ENCODE measurements around the gene CLEC14A. TPM values are rescaled to one million over a fixed set of nuclear protein-coding genes. Genes with fewer than 3 reads are reported as not detected.
A peak's percentile ranks its signal among the peaks of the same experiment; 100 is the strongest.

The CLEC14A gene
- polyA plus RNA-seq, 3 donors: 11.9 to 16.0 (median 15.1) TPM

GRCh38 chr14:38256533-38256840 is 594 bp upstream of the CLEC14A start:
- peak in 2 of 11 donors; percentile 27 to 38 for DNase-seq (ENCODE audit: extremely low read depth in 1 of 11, low read depth in 9 of 11, low spot score in 4 of 11)

DNA sequence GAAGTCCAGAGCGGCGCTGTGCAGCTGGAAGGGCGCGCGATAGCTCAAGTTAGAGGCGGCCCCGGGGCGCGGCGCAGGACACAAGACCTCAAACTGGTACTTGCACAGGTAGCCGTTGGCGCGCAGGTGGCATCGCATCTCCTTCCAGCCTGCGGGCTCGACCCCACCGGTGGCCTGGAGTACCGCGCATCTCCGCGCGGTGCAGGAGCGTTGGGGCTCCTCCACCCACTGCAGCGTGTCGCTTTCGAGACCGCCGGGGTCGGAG is 553 bp downstream of the CLEC14A start:
- DNase-seq (ENCODE audit: extremely low read depth in 1 of 11, low read depth in 9 of 11, low spot score in 4 of 11): peak in 6 of 11 donors; percentile 3 to 44 (median 22)

GRCh38 chr14:38254571-38255407 is 1.1 kb downstream of the CLEC14A start:
- peak in 5 of 11 donors; percentile 4 to 22 (median 18) for DNase-seq (ENCODE audit: extremely low read depth in 1 of 11, low read depth in 9 of 11, low spot score in 4 of 11)

- no peak for DNase-seq (ENCODE audit: extremely low read depth in 1 of 11, low read depth in 9 of 11, low spot score in 4 of 11)
These were observed 2.2 kb downstream of the CLEC14A start for GRCh38 chr14:38253676-38254075.

DNA sequence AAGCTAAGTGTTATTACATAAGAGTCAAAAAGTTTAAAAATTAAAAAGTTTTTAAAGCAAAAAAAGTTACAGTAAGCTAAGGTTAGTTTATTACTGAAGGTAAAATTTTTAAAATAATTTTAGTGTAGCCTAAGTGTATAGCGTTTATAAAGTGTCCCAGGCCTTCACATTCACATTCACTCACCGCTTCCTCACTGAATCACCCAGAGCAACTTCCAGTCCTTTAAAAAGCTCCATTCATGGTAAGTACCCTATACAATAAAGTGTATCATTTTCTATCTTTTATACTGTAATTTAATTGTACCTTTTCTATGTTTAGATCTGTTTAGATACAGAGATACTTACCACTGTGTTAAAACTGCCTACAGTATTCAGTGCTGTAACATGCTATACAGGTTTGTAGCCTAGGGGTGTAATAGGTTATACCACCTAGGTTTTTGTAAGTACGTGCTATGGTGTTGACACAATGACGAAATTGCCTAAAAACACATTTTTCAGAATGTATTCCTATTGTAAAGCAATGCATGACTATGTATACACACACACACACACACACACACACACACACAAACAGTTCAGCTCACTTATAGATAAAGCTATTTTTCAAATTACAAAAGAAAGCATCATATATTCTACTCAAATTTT is 3.7 kb downstream of the CLEC14A start:
- no peak for DNase-seq (ENCODE audit: extremely low read depth in 1 of 11, low read depth in 9 of 11, low spot score in 4 of 11)

DNA sequence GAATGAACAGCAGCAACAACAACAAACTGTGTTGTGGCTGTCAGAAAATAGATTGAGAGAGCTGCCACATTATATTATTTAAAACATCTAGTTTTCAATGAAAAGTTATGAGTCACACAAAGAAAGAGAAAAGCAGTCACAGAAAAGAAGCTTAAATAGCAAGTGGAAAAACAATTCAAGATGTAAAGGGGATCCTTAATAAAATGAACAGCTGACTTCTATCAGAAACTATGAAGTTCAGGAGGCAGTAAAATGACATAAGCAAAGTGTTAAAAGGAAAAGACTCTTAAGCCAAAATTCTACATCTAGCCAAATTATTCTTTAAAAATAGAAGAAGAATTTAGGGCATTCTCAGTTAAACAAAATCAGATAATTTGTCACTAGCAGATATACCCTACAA is 5.6 kb downstream of the CLEC14A start:
- DNase-seq (ENCODE audit: extremely low read depth in 1 of 11, low read depth in 9 of 11, low spot score in 4 of 11): no peak

DNA sequence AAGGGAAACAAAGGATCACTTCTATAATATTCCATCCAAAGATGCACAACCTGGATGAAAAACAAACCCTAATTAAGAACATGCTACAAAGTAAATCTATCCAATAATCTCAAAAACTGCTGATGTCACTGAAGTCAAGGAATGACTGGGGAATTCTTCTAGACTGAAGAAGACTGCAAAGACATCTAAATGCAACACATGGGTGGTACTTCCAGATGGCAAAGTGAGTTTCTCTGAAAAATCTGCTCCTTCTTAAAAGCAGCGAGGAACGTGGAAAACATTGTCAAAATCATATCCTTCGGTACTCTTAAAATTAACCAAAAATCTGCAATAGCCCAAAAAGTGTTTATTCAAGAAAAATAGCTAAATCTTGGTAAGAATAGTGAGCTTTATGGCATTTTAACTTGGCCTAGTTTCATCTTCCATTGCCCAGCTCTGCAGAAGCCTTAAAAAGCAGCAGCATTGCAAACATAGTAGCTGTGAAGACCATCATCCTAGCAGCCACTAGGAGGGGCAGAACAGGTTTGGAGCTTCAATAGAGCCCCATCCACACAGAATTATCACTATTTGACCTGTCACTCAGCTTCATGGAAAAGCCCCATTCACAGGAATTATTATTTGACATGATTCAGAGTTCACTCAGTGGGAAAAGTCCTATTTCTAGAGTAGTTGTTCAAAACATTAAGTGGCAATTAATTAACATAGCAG is 7.4 kb downstream of the CLEC14A start:
- DNase-seq (ENCODE audit: extremely low read depth in 1 of 11, low read depth in 9 of 11, low spot score in 4 of 11): no peak

GRCh38 chr14:38243696-38244240 is 12.1 kb downstream of the CLEC14A start:
- no peak for DNase-seq (ENCODE audit: extremely low read depth in 1 of 11, low read depth in 9 of 11, low spot score in 4 of 11)

- DNase-seq (ENCODE audit: extremely low read depth in 1 of 11, low read depth in 9 of 11, low spot score in 4 of 11): no peak
These were observed 17.0 kb downstream of the CLEC14A start for GRCh38 chr14:38238878-38239277.

GRCh38 chr14:38238332-38238731 is 17.6 kb downstream of the CLEC14A start:
- DNase-seq (ENCODE audit: extremely low read depth in 1 of 11, low read depth in 9 of 11, low spot score in 4 of 11): no peak

DNA sequence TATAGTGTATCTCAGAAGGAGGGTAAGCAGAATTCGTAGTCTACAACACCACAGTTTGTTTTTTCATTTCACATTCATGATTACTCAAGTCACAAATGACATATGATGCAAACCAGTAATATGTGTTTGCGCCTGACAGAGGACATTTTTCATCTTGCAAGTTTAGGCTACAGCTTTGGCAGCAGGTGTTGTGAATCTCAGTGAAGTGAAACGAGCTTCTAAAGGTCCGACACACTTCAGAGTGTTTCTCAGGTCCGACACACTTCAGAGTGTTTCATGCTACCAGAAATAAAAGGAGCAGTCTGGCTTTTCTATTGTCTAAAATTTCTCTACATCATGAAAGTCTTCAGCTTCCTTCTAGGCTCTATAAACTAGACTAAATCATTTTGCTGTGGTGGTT is 22.7 kb downstream of the CLEC14A start:
- no peak for DNase-seq (ENCODE audit: extremely low read depth in 1 of 11, low read depth in 9 of 11, low spot score in 4 of 11)

GRCh38 chr14:38226366-38226765 is 29.5 kb downstream of the CLEC14A start:
- no peak for DNase-seq (ENCODE audit: extremely low read depth in 1 of 11, low read depth in 9 of 11, low spot score in 4 of 11)

GRCh38 chr14:38225946-38226345 is 29.9 kb downstream of the CLEC14A start:
- no peak for DNase-seq (ENCODE audit: extremely low read depth in 1 of 11, low read depth in 9 of 11, low spot score in 4 of 11)

DNA sequence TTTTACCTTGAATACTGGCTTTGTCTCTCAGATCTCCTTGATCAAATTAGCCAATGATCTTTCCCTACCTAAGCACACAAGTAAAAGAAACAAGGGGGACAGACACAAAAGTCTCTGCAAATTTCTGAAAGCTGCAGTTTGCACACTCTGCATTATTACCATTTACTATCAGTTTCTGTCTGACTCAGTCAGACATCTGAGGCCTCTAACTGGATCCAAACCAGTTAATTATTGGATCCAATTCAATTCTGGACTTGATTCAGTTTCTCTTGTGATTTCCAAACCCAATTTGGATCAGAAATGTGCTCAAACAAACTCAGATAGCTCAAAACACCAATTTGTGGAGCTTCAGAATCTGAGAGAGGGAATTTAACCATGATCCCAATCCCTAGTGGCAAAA is 31.6 kb downstream of the CLEC14A start:
- DNase-seq (ENCODE audit: extremely low read depth in 1 of 11, low read depth in 9 of 11, low spot score in 4 of 11): no peak

DNA sequence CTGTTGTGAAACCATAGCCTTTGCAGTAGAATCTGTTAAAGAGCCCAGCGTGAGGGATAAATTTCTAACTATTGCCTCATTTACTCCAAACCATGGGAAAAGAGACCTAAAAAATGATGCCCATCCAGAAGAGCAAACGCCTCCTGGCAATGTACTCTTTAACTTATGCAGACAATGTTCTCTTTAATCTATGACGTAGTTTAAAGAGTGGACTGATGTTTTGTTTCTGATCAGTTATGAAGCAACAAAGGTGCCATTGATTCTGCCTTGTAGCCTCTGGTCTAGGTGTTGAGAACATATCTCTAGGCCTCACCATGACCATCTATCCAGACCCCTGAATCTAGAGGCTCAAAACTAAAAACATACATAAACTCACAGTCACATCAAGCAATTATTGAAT is 34.8 kb downstream of the CLEC14A start:
- no peak for DNase-seq (ENCODE audit: extremely low read depth in 1 of 11, low read depth in 9 of 11, low spot score in 4 of 11)

- DNase-seq (ENCODE audit: extremely low read depth in 1 of 11, low read depth in 9 of 11, low spot score in 4 of 11): no peak
These were observed 38.3 kb downstream of the CLEC14A start for GRCh38 chr14:38217553-38217952.

- DNase-seq (ENCODE audit: extremely low read depth in 1 of 11, low read depth in 9 of 11, low spot score in 4 of 11): no peak
These were observed 42.9 kb downstream of the CLEC14A start for GRCh38 chr14:38213001-38213400.

- no peak for DNase-seq (ENCODE audit: extremely low read depth in 1 of 11, low read depth in 9 of 11, low spot score in 4 of 11)
These were observed 43.8 kb downstream of the CLEC14A start for GRCh38 chr14:38212111-38212510.

DNA sequence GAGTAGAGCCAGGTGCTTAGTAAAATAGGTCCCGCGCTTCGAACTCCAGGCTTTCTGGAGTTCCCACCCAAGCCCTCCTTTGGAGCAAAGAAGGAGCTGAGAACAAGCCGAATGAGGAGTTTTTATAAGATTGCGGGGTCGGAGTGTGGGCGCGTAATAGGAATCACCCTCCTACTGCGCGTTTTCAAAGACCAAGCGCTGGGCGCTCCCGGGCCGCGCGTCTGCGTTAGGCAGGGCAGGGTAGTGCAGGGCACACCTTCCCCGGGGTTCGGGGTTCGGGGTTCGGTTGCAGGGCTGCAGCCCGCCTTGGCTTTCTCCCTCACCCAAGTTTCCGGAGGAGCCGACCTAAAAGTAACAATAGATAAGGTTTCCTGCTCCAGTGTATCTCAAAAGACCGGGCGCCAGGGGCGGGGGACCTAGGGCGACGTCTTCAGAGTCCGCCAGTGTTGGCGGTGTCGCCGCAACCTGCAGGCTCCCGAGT is 44.6 kb downstream of the CLEC14A start:
- DNase-seq (ENCODE audit: extremely low read depth in 1 of 11, low read depth in 9 of 11, low spot score in 4 of 11): no peak

- no peak for DNase-seq (ENCODE audit: extremely low read depth in 1 of 11, low read depth in 9 of 11, low spot score in 4 of 11)
These were observed 45.2 kb downstream of the CLEC14A start for GRCh38 chr14:38210587-38211216.
